Neuronal stem cell (in vitro differentiated cells): ENCODE measurements around the gene ANKZF1. TPM values are rescaled to one million over a fixed set of nuclear protein-coding genes. Genes with fewer than 3 reads are reported as not detected.
A peak's percentile ranks its signal among the peaks of the same experiment; 100 is the strongest.

Source experiments
- DNase-seq: peaks from one replicate; pipeline ENCODE4 v3.0.0-alpha.2; 2013; ENCODE audit warnings: low spot score
- H2AFZ ChIP-seq: one replicate; pipeline ENCODE4 v1.6.1; 2013; ENCODE audit warnings: mild to moderate bottlenecking, low read length, inconsistent platforms
- H2AK5ac ChIP-seq: 2 replicates; pipeline ENCODE4 v1.6.1; 2013; ENCODE audit warnings: low read depth, mild to moderate bottlenecking, inconsistent platforms, low read length, moderate library complexity, mixed read lengths
- H2BK120ac ChIP-seq: 2 replicates; pipeline ENCODE4 v1.6.1; 2013; ENCODE audit warnings: low read depth, mild to moderate bottlenecking, inconsistent platforms, low read length, moderate library complexity, mixed read lengths
- H2BK12ac ChIP-seq: one replicate; pipeline ENCODE4 v1.6.1; 2013; ENCODE audit warnings: low read length, inconsistent platforms
- H2BK15ac ChIP-seq: 2 replicates; pipeline ENCODE4 v1.6.1; 2013; ENCODE audit warnings: mild to moderate bottlenecking, low read length, inconsistent platforms, mixed read lengths
- H2BK5ac ChIP-seq: one replicate; pipeline ENCODE4 v1.6.1; 2013; ENCODE audit warnings: inconsistent platforms, mild to moderate bottlenecking, low read length, moderate library complexity
- H3K14ac ChIP-seq: one replicate; pipeline ENCODE4 v1.6.1; 2013; ENCODE audit warnings: low read length, inconsistent platforms
- H3K18ac ChIP-seq: 2 replicates; pipeline ENCODE4 v1.6.1; 2013; ENCODE audit warnings: low read length, inconsistent platforms
- H3K23ac ChIP-seq: 2 replicates; pipeline ENCODE4 v1.6.1; 2013; ENCODE audit warnings: low read depth, mild to moderate bottlenecking, mixed read lengths, low read length, inconsistent platforms; ENCODE audit not compliant: poor library complexity
- H3K27ac ChIP-seq: replicated peaks from 3 replicates; pipeline ENCODE4 v1.5.1; 2013; ENCODE audit warnings: low read length, inconsistent platforms
- H3K27me3 ChIP-seq, 3 experiments: 2 replicates each; pipeline ENCODE4 v1.6.1; 2013; ENCODE audit warnings: low read length in 3 of 3, mild to moderate bottlenecking in 2 of 3, inconsistent platforms in 1 of 3, low read depth in 1 of 3, mixed read lengths in 1 of 3, moderate library complexity in 1 of 3; ENCODE audit not compliant: control insufficient read depth in 3 of 3, insufficient read depth in 3 of 3
- H3K36me3 ChIP-seq, 2 donors: replicated peaks in 1 of 2; 2 replicates each; pipeline ENCODE4 v1.6.1; 2013; ENCODE audit warnings: low read length in 2 of 2; ENCODE audit not compliant: control insufficient read depth in 2 of 2, insufficient read depth in 2 of 2
- H3K4ac ChIP-seq: 2 replicates; pipeline ENCODE4 v1.6.1; 2013; ENCODE audit warnings: inconsistent platforms, mild to moderate bottlenecking, low read length, moderate library complexity
- H3K4me1 ChIP-seq, 2 donors: 1 replicate in 1 of 2; 2 replicates in 1 of 2; pipeline ENCODE4 v1.6.1; 2013; ENCODE audit warnings: low read length in 2 of 2, low read depth in 1 of 2; ENCODE audit not compliant: control insufficient read depth in 2 of 2, insufficient read depth in 1 of 2
- H3K4me2 ChIP-seq: one replicate; pipeline ENCODE4 v1.6.1; 2013; ENCODE audit warnings: mild to moderate bottlenecking, low read length, inconsistent platforms; ENCODE audit not compliant: insufficient read depth, poor library complexity, severe bottlenecking
- H3K4me3 ChIP-seq, 2 donors: 2 replicates each; pipeline ENCODE4 v1.5.1; 2013; ENCODE audit warnings: low read length in 2 of 2, mild to moderate bottlenecking in 2 of 2, inconsistent platforms in 1 of 2, moderate library complexity in 1 of 2
- H3K79me1 ChIP-seq: one replicate; pipeline ENCODE4 v1.6.1; 2013; ENCODE audit warnings: low read depth, mild to moderate bottlenecking, inconsistent platforms, low read length, moderate library complexity
- H3K9ac ChIP-seq: one replicate; pipeline ENCODE4 v1.6.1; 2013; ENCODE audit warnings: mild to moderate bottlenecking, low read depth, low read length, inconsistent platforms; ENCODE audit not compliant: poor library complexity
- H3K9me3 ChIP-seq, 2 donors: replicated peaks in 1 of 2; 2 replicates each; pipeline versions ENCODE3 to v1.6.1; 2013; ENCODE audit warnings: low read length in 2 of 2, mild to moderate bottlenecking in 2 of 2, inconsistent platforms in 1 of 2, low read depth in 1 of 2, mixed read lengths in 1 of 2, moderate library complexity in 1 of 2; ENCODE audit not compliant: control insufficient read depth in 2 of 2, insufficient read depth in 1 of 2
- H4K8ac ChIP-seq: one replicate; pipeline ENCODE4 v1.6.1; 2013; ENCODE audit warnings: low read depth, mild to moderate bottlenecking, inconsistent platforms, low read length, moderate library complexity
- H4K91ac ChIP-seq: one replicate; pipeline ENCODE4 v1.6.1; 2013; ENCODE audit warnings: low read length, low read depth, mild to moderate bottlenecking, inconsistent platforms; ENCODE audit not compliant: poor library complexity
- WGBS, 2 donors: extraction: QIAGEN DNeasy Blood & Tissue Kit; methylation state at CpG; one replicate each; pipeline ENCODE4 v1.1.7; 2013; ENCODE audit warnings: missing lambda C conversion rate in 2 of 2, mixed read lengths in 1 of 2; ENCODE audit not compliant: insufficient read length in 2 of 2, insufficient replicate concordance in 1 of 2; ENCODE audit errors: extremely low coverage in 2 of 2; 5-methylcytosine and 5-hydroxymethylcytosine counted together
- polyA plus RNA-seq, 2 experiments: library from polyadenylated mRNA; stranded (reverse); fragments of 200-250 nt; gene quantifications; one replicate each; pipeline ENCODE4 v1.2.3, GENCODE V29; 2013

The ANKZF1 gene
- 28.7 TPM for polyA plus RNA-seq (2013, experiment 1 of 2)
- polyA plus RNA-seq (2013, experiment 2 of 2) = 29.2 TPM

GRCh38 chr2:219229305-219230058 lies at the start of gene ANKZF1, which contains the start of gene ATG9A:
Gene ANKZF1 (plus strand): TSS chr2:219229806. CDS start chr2:219230258, 452 bp downstream.
Gene ATG9A (minus strand): TSS chr2:219229636. CDS start chr2:219228024, 1,612 bp downstream.
- peak within 1 kb of the TSS; percentile 83 for H3K4me2 ChIP-seq
- peak within 1 kb of the TSS; percentile 96 for H2AFZ ChIP-seq

GRCh38 chr2:219180961-219181360 lies 48.6 kb upstream of the ANKZF1 start:
- Histone ChIP-seq H3K79me1 (peaks cover 5% of the 10 kb centered on the region), H3K9me3 (no peaks in the 10 kb centered on the region), H2AK5ac (no peak overlapping the region), H3K4me1 (peaks cover 7 to 8% of the 10 kb centered on the region in 2 donors), H3K27me3 (no peaks in the 10 kb centered on the region), H4K8ac (no peak overlapping the region), H2AFZ (no peak overlapping the region), H2BK120ac (no peak overlapping the region), H3K4me2 (no peak overlapping the region), H2BK5ac (peak overlapping the region; percentile 26), H2BK15ac (no peak overlapping the region), H2BK12ac (no peak overlapping the region), H3K23ac (peak overlapping the region; percentile 61), H3K27ac (no peak overlapping the region), H3K4ac (no peak overlapping the region), H3K14ac (no peak overlapping the region), H4K91ac (no peak overlapping the region), H3K18ac (no peak overlapping the region), H3K36me3 (peaks cover 33 to 52% of the 10 kb centered on the region in 2 donors), H3K4me3 (no peak overlapping the region), H3K9ac (no peak overlapping the region)
- no peak for DNase-seq
- WGBS, 2 donors = no CpG with 5 or more reads among the region's 5 CpGs

More at GRCh38 chr2:219229305-219230058, at the start of gene ANKZF1, which contains the start of gene ATG9A:
- Histone ChIP-seq H3K79me1 (peaks cover 16% of the 10 kb centered on the region), H3K14ac (peak within 1 kb of the TSS; percentile 87), H3K27ac (peak within 1 kb of the TSS; percentile 87), H3K9ac (peak within 1 kb of the TSS; percentile 96), H3K9me3 (no peaks in the 10 kb centered on the region), H2AK5ac (peak within 1 kb of the TSS; percentile 92), H4K8ac (no peak within 1 kb of the TSS), H4K91ac (no peak within 1 kb of the TSS), H3K27me3 (no peaks in the 10 kb centered on the region), H3K4ac (no peak within 1 kb of the TSS), H3K23ac (peak within 1 kb of the TSS; percentile 90), H3K18ac (peak within 1 kb of the TSS; percentile 98), H2BK15ac (peak within 1 kb of the TSS; percentile 14), H2BK120ac (peak within 1 kb of the TSS; percentile 82), H3K4me3 (peak within 1 kb of the TSS; percentile 66 to 94), H2BK5ac (peak within 1 kb of the TSS; percentile 72), H2BK12ac (no peak within 1 kb of the TSS), H3K36me3 (peaks cover 33 to 56% of the 10 kb centered on the region in 2 donors), H3K4me1 (peaks cover 5 to 6% of the 10 kb centered on the region in 2 donors)
- peak; percentile 98 for DNase-seq
- no CpG with 5 or more reads among the region's 80 CpGs for WGBS, 2 donors

DNA sequence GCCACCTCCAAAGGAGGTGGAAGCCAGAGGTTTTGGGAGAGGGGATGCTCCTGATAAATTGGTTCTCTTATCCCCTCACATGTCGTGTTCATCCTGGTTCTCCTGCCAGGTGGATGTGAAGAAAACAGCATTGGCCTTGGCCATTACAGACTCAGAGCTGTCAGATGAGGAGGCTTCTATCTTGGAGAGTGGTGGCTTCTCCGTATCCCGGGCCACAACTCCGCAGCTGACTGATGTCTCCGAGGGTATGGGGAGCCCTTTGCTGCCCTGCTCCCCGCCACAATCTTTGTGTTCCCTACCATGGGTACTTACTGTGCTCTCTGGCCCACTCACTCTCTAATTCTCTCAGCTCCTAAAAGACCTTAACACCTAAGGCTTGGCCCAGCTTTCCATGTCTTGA lies 48.1 kb upstream of the ANKZF1 start:
- peaks cover 5 to 6% of the 10 kb centered on the region in 2 donors for H3K4me1 ChIP-seq
- H2BK12ac ChIP-seq = no peak overlapping the region
- H3K4me3 ChIP-seq = no peak overlapping the region
- DNase-seq = no peak
- no peak overlapping the region for H3K27ac ChIP-seq
- no peak overlapping the region for H3K4ac ChIP-seq
- no peak overlapping the region for H3K4me2 ChIP-seq
- peaks cover 33 to 52% of the 10 kb centered on the region in 2 donors for H3K36me3 ChIP-seq
- no peak overlapping the region for H4K91ac ChIP-seq
- no peak overlapping the region for H3K18ac ChIP-seq
- no peak overlapping the region for H2BK120ac ChIP-seq
- H3K27me3 ChIP-seq = no peaks in the 10 kb centered on the region
- no CpG with 5 or more reads among the region's 6 CpGs for WGBS, 2 donors
- H3K23ac ChIP-seq = no peak overlapping the region
- H2AFZ ChIP-seq = no peak overlapping the region
- no peaks in the 10 kb centered on the region for H3K9me3 ChIP-seq
- no peak overlapping the region for H2BK15ac ChIP-seq
- H2BK5ac ChIP-seq = peak overlapping the region; percentile 26
- H3K79me1 ChIP-seq = peaks cover 2% of the 10 kb centered on the region
- H3K9ac ChIP-seq = no peak overlapping the region
- no peak overlapping the region for H4K8ac ChIP-seq
- H3K14ac ChIP-seq = no peak overlapping the region
- no peak overlapping the region for H2AK5ac ChIP-seq
